BLaER1 (cell line): ENCODE results near the gene FOXN3.

Source experiments
- H3K27ac ChIP-seq: shearing (Covaris generic); formaldehyde crosslinking; 2 replicates; pipeline ENCODE4 v1.8.1; 2022
- H3K27me3 ChIP-seq: shearing (Covaris generic); formaldehyde crosslinking; 2 replicates; pipeline ENCODE4 v1.8.1; 2022
- H3K36me3 ChIP-seq: shearing (Covaris generic); formaldehyde crosslinking; 2 replicates; pipeline ENCODE4 v1.8.1; 2022
- H3K4me1 ChIP-seq: shearing (Covaris generic); formaldehyde crosslinking; 2 replicates; pipeline ENCODE4 v1.8.1; 2022
- H3K4me2 ChIP-seq: shearing (Covaris generic); formaldehyde crosslinking; 2 replicates; pipeline ENCODE4 v1.8.1; 2022
- H3K4me3 ChIP-seq: shearing (Covaris generic); formaldehyde crosslinking; 2 replicates; pipeline ENCODE4 v1.8.1; 2022
- H3K9ac ChIP-seq: shearing (Covaris generic); formaldehyde crosslinking; 2 replicates; pipeline ENCODE4 v1.8.1; 2022
- H3K9me3 ChIP-seq: shearing (Covaris generic); formaldehyde crosslinking; 2 replicates; pipeline ENCODE4 v1.8.1; 2022
- H4K20me1 ChIP-seq: shearing (Covaris generic); formaldehyde crosslinking; 2 replicates; pipeline ENCODE4 v1.8.1; 2022
- Cebpa-rat ChIP-seq: shearing (Covaris generic); IDR thresholded peaks from 2 replicates; pipeline ENCODE4 v1.8.1; 2022

Gene FOXN3

DNA sequence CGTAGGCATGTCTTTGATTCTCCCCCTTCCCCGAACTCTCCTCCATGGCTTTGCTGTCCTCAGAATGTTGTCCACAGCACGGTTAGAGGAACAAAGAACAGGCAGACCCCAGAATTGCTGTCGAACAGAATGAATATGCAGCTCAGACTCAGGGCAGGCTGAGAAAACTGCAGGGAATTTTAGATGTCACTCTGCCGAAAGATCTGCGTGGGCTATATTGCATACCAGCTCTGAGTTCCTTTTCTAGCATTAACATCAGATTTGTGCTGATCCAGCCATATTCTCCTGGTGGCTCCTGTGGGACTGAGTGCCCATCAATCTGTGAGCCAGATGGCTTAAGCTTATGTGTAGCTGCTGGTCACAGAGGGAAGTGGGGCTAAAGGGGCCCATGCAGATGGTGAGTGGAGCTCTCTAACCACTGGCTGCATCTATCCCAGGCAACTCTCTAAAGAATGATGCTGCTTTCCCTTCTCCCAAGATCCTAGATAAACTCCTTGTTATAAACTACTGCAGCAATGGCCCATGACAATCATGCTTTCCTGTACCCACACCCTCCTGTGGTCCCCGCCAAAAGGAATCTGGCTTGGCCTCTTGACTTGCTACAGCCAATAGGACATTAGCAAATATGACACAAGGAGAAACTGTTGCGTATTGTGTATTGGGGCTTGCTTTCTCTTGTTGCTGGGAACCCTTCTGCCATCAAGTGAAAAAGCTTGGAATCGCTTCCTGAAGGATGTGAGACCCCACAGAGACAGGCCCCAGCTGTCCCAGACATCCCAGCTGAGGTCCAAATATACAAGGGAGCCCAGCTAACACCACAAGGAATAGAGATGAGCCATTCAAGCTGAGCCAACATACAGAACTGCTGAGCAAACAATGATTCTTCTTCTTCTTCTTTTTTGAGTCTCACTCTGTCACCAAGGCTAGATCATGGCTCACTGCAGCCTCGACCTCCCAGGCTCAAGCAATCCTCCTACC, 101.3 kb downstream of the FOXN3 start:
- Histone ChIP-seq H3K27ac (no peak overlapping the region), H3K9ac (no peak overlapping the region), H3K36me3 (peaks cover 81% of the 10 kb centered on the region), H3K4me3 (no peak overlapping the region), H3K4me1 (0 out of 2 replicates have a peak, but pooled peaks cover 4% of the 10 kb centered on the region), H3K4me2 (no peak overlapping the region), H3K9me3 (peaks cover 51% of the 10 kb centered on the region), H3K27me3 (no peaks in the 10 kb centered on the region), H4K20me1 (peaks cover 20% of the 10 kb centered on the region; the same call in 1 of the 2 replicates)
- no peak for TF ChIP-seq Cebpa-rat

DNA sequence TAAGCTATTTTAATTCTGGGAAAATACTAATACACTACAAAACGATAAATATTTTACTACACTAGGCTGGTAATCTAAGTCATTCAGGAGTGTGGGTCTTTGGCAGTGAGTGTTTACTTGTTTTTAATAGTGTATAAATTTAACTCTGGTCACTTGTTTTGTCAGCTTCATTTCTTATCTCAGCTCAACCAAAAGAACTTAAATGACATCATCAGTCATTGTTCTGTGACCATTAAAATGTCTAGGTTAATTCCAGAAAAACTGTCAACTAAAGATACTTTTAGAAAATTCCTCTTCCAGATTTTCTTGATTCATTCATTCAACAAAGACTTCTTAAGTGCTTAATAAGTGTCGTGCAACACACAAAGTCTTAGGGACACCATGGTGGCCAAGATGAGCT, 102.8 kb downstream of the FOXN3 start:
- H3K36me3 ChIP-seq = peaks cover 75% of the 10 kb centered on the region
- no peak overlapping the region for H3K4me3 ChIP-seq
- no peaks in the 10 kb centered on the region for H3K27me3 ChIP-seq
- H3K27ac ChIP-seq = no peak overlapping the region
- no peak for TF ChIP-seq Cebpa-rat
- no peak overlapping the region for H3K9ac ChIP-seq
- peaks cover 16% of the 10 kb centered on the region for H3K4me1 ChIP-seq
- peaks cover 30% of the 10 kb centered on the region; the same call in 1 of the 2 replicates for H4K20me1 ChIP-seq
- H3K9me3 ChIP-seq = peaks cover 36% of the 10 kb centered on the region
- no peak overlapping the region for H3K4me2 ChIP-seq

DNA sequence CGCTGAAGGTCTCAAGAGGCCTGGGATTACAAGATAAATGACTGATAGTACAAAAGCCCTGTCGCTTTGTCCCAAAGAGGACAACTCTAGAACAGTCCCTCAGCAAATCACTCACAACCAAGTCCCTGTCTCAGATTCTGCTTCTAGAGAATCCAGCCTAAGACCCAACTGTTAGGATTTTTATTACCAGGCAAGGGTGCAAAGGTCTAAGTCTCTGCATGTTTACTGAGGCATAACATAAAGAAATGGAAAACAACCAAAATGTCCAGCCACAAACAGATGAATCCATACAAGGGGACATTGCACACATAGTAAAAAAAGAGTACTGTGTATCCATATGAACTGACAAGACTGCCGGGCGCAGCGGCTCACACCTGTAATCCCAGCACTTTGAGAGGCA, 104.1 kb downstream of the FOXN3 start:
- H3K4me2 ChIP-seq = no peak overlapping the region

DNA sequence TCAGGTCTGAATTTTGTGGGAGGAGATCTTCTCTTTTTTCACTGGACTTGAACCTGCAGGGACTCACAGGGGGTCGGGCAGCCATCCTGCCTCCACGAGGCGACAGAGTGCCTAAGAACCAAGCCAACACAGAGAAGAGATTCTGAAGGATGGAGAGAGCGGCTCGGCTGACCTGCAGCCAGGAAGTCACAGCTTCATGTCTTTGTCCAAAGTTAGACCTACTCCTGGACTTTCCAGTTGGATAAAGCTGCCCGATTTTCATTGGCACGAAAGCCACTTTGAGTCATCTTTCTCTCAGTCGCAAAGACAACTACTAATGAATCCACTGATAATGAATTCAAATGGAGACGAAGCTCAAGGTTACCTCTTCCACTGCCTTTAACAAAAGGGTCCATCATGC, 106.8 kb downstream of the FOXN3 start:
- Histone ChIP-seq H3K4me2 (no peak overlapping the region), H3K9me3 (peaks cover 19% of the 10 kb centered on the region), H3K27me3 (no peaks in the 10 kb centered on the region), H3K4me3 (no peak overlapping the region), H3K36me3 (peaks cover 54% of the 10 kb centered on the region), H3K4me1 (peaks cover 50% of the 10 kb centered on the region), H4K20me1 (peaks cover 31% of the 10 kb centered on the region), H3K9ac (no peak overlapping the region), H3K27ac (peak overlapping the region; percentile 40; the same call in 1 of the 2 replicates)
- TF ChIP-seq Cebpa-rat = no peak

More for the DNA sequence above, 104.1 kb downstream of the FOXN3 start:
- H3K9ac ChIP-seq = no peak overlapping the region
- H3K27ac ChIP-seq = no peak overlapping the region
- H3K4me1 ChIP-seq = peaks cover 29% of the 10 kb centered on the region
- peaks cover 34% of the 10 kb centered on the region; the same call in 1 of the 2 replicates for H4K20me1 ChIP-seq
- TF ChIP-seq Cebpa-rat = no peak
- H3K4me3 ChIP-seq = no peak overlapping the region
- peaks cover 28% of the 10 kb centered on the region for H3K9me3 ChIP-seq
- no peaks in the 10 kb centered on the region for H3K27me3 ChIP-seq
- peaks cover 74% of the 10 kb centered on the region for H3K36me3 ChIP-seq

DNA sequence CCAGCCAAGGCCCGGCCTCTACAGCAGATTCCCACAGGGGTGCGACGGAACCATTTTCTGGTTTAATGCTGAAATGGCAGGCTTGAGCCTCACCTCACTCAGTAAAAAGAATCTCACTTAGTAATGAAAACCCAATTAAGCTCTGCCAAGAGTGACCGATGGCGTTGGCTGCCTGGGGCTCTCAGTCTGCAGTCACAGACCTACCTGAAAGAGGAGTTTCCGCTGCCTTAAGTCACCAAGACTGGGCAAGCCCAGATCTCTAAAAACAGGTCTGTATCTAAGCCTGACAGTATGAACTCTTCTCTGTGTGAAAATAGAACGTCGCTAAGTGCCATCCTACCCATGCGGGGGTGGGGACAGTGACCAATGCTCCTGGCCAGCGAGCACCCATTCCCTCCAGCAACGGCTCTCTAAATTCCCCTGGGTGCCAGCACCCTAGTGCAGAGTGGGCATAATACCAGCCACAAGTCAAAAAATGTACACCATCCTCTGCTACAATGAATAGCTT, 107.3 kb downstream of the FOXN3 start:
- Histone ChIP-seq H3K4me3 (no peak overlapping the region), H3K9me3 (peaks cover 16% of the 10 kb centered on the region), H3K4me1 (peaks cover 55% of the 10 kb centered on the region), H3K27ac (peak overlapping the region; percentile 40), H3K4me2 (peak overlapping the region; percentile 19; the same call in 1 of the 2 replicates), H3K9ac (no peak overlapping the region), H3K36me3 (peaks cover 49% of the 10 kb centered on the region), H4K20me1 (peaks cover 31% of the 10 kb centered on the region), H3K27me3 (no peaks in the 10 kb centered on the region)
- TF ChIP-seq Cebpa-rat = no peak

DNA sequence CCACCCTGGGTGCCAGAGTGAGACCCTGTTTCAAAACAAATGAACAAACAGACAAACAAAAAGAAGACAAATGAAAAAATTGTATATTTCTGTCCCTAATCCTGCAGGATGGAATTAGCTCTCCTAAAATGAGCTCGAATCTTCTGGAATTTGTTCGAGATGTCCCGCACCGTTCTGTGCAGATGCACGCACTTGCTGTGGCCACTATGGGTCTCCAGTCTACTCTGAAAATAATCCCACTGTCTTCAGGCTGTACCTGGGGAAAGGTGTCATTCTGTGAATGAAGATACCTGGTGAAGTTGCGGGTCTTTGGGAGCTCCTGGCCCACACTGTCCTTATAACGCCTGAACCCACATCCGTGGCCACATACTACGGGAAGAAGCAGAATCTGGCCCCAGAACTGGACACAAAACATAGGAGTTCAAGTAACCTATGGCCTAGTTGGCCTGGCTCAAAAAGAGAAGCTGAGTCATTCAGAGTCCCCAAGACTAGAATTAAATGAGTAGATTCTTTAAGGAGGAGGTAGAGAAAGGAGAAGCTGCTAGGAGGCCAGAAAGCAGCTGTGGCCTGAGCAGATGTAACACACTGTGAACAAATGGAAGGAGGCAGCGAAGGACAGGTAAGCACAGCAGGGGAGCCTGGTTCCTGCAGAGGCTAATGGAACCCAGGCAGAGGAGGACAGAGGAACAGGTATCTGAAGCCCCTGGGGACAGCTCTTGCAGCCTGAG, 108.6 kb downstream of the FOXN3 start:
- Histone ChIP-seq H3K4me1 (peaks cover 68% of the 10 kb centered on the region), H3K9me3 (peaks cover 5% of the 10 kb centered on the region), H3K9ac (no peak overlapping the region), H4K20me1 (peaks cover 31% of the 10 kb centered on the region), H3K27me3 (no peaks in the 10 kb centered on the region), H3K4me2 (peak overlapping the region; percentile 19), H3K36me3 (peaks cover 40% of the 10 kb centered on the region), H3K4me3 (no peak overlapping the region), H3K27ac (peak overlapping the region; percentile 40)
- TF ChIP-seq Cebpa-rat = no peak

- Histone ChIP-seq H3K36me3 (peaks cover 35% of the 10 kb centered on the region), H3K9ac (no peak overlapping the region), H3K27ac (no peak overlapping the region), H3K9me3 (no peaks in the 10 kb centered on the region), H3K4me1 (peaks cover 78% of the 10 kb centered on the region), H3K4me3 (no peak overlapping the region), H3K27me3 (no peaks in the 10 kb centered on the region), H4K20me1 (peaks cover 31% of the 10 kb centered on the region), H3K4me2 (no peak overlapping the region)
- no peak for TF ChIP-seq Cebpa-rat
Measured at GRCh38 chr14:89307409-89307808, 109.6 kb downstream of the FOXN3 start.

- no peak for TF ChIP-seq Cebpa-rat
- Histone ChIP-seq H3K4me3 (no peak overlapping the region), H3K9ac (peak overlapping the region; percentile 53), H3K27ac (peak overlapping the region; percentile 78), H4K20me1 (peaks cover 29% of the 10 kb centered on the region), H3K36me3 (peaks cover 37% of the 10 kb centered on the region), H3K4me1 (peaks cover 78% of the 10 kb centered on the region), H3K27me3 (no peaks in the 10 kb centered on the region), H3K4me2 (peak overlapping the region; percentile 83), H3K9me3 (no peaks in the 10 kb centered on the region)
Measured at GRCh38 chr14:89304972-89305703, 111.9 kb downstream of the FOXN3 start.

GRCh38 chr14:89304561-89304960, 112.5 kb downstream of the FOXN3 start:
- peaks cover 72% of the 10 kb centered on the region for H3K4me1 ChIP-seq
- peak overlapping the region; percentile 53 for H3K9ac ChIP-seq
- no peak for TF ChIP-seq Cebpa-rat
- peak overlapping the region; percentile 83 for H3K4me2 ChIP-seq
- peaks cover 37% of the 10 kb centered on the region for H3K36me3 ChIP-seq
- H3K27ac ChIP-seq = peak overlapping the region; percentile 78
- peak overlapping the region; percentile 38; the same call in 1 of the 2 replicates for H3K4me3 ChIP-seq
- no peaks in the 10 kb centered on the region for H3K27me3 ChIP-seq
- no peaks in the 10 kb centered on the region for H3K9me3 ChIP-seq
- H4K20me1 ChIP-seq = peaks cover 23% of the 10 kb centered on the region
